NCI-H2196 (cell line): Measurements from ENCODE around the gene TMEM129.

Experiments
- DNase-seq: peaks from one replicate; lab custom pipeline; 2025; ENCODE audit not compliant: unreplicated experiment; lab: John Stamatoyannopoulos, UW

Gene TMEM129

GRCh38 chr4:1745165-1745564 lies 24.0 kb upstream of the TMEM129 start:
- no peak for DNase-seq

- no peak for DNase-seq
These were observed 23.4 kb upstream of the TMEM129 start for GRCh38 chr4:1744552-1744951.

GRCh38 chr4:1743975-1744374 lies 22.9 kb upstream of the TMEM129 start:
- no peak for DNase-seq

- DNase-seq, result no peak
These were observed 22.4 kb upstream of the TMEM129 start for GRCh38 chr4:1743551-1743950.

- no peak for DNase-seq
These were observed 20.1 kb upstream of the TMEM129 start for GRCh38 chr4:1741208-1741607.

GRCh38 chr4:1740021-1740545 lies 19.0 kb upstream of the TMEM129 start:
- DNase-seq, result no peak

- no peak for DNase-seq
These were observed 18.2 kb upstream of the TMEM129 start for GRCh38 chr4:1739358-1739757.

- DNase-seq, result no peak
These were observed 17.3 kb upstream of the TMEM129 start for GRCh38 chr4:1738410-1738809.

GRCh38 chr4:1737666-1738065 lies 16.5 kb upstream of the TMEM129 start:
- DNase-seq, result no peak

GRCh38 chr4:1736812-1737211 lies 15.7 kb upstream of the TMEM129 start:
- DNase-seq, result no peak

- no peak for DNase-seq
These were observed 14.1 kb upstream of the TMEM129 start for GRCh38 chr4:1735215-1735614.

- no peak for DNase-seq
These were observed 11.8 kb upstream of the TMEM129 start for GRCh38 chr4:1732911-1733310.

- DNase-seq, result no peak
These were observed 10.1 kb upstream of the TMEM129 start for GRCh38 chr4:1731180-1731579.

- DNase-seq, result no peak
These were observed 9.5 kb upstream of the TMEM129 start for GRCh38 chr4:1730532-1731135.

- DNase-seq, result no peak
These were observed 7.2 kb upstream of the TMEM129 start for GRCh38 chr4:1728061-1728980.

GRCh38 chr4:1727117-1728031 lies 6.3 kb upstream of the TMEM129 start:
- DNase-seq, result no peak

- peak; percentile 90 for DNase-seq
These were observed 5.2 kb upstream of the TMEM129 start for GRCh38 chr4:1726146-1726934.

- no peak for DNase-seq
These were observed 4.4 kb upstream of the TMEM129 start for GRCh38 chr4:1725521-1725920.

GRCh38 chr4:1723131-1723801 lies 2.1 kb upstream of the TMEM129 start:
- DNase-seq, result no peak
